Measurements from ENCODE around the gene SPECC1L.

- TF ChIP-seq CTCF (IDR thresholded peaks at IDR 0.05) = no peak
- TF ChIP-seq POLR2A (IDR thresholded peaks at IDR 0.05) = no peak
These were observed 192.6 kb downstream of the SPECC1L start for GRCh38 chr22:24463071-24463760.

All from uterus (tissue), 2 donors.